ENCODE results near the gene TLNRD1.

GRCh38 chr15:81002331-81003096 lies 1.8 kb downstream of the TLNRD1 start:
- TF ChIP-seq EP300 (IDR thresholded peaks at IDR 0.05) (no peak), CTCF (IDR thresholded peaks at IDR 0.05) (no peak)

All from gastroesophageal sphincter (tissue), 3 donors.